DMS79 (cell line): ENCODE results near the gene MAPKAP1.
A peak's percentile ranks its signal among the peaks of the same experiment; 100 is the strongest.

Source experiments
- DNase-seq: peaks from one replicate; lab custom pipeline; 2025; lab: John Stamatoyannopoulos, UW

The MAPKAP1 gene

DNA sequence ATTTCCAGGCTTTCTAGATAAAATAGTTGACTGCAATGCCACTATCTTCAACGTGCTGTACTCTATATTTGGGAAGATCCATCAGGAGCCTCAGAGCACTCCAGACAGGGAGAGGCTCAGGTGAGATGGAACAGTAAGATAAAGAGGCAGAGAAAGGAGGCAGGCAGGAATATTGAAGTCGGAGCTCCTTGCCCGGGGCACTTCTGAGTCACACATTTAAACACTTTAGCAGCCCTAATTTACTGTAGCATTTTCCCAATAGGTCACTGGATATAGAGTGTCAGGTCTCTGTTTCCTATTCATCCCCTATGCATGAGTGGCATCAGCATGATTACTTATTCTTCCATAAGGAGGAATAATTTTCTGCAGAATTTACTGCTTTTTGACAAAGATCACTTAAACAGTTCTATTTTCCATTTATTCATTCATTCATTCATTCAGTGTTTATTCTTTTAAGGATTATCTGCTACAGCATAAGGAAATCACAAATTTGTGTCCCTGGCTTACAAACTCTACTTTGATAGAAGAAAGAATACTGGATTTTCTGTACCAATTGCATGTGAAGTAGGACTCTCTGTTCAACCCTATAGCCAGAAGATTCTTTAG, 170.7 kb downstream of the MAPKAP1 start:
- no peak for DNase-seq

DNA sequence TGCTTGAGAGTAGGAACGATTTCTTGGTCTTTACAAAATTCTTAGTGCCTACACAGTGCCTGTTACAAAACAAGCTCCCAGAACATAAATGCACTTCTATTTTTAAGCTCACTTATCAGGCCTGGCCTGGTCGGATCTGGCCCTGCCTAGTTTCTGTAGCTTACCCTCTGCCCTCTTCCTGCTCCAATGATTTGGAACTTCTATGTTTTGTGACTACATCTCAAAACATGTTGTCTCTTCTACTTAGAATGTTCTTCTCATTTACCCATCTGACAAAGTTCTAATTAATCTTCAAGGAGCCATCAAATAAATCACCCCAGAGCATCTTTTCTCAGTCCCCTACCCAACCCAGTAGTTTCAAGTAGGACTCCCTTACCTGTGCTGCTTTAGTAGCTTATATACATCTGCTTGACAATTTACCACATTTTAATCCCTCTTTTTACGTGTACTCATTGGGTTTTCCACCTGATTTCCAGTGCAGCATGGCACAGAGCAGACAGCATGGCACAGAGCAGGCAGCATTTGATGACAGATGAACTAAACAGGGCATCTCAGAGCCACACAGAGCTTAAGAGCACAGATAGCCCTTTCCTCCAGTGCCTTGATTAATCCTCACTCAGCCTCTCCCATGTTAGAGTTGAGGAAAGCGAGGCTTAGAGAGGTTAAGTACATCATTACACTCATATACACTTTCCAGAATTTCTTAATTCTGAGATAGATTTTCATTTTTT, 171.9 kb downstream of the MAPKAP1 start:
- DNase-seq = no peak

DNA sequence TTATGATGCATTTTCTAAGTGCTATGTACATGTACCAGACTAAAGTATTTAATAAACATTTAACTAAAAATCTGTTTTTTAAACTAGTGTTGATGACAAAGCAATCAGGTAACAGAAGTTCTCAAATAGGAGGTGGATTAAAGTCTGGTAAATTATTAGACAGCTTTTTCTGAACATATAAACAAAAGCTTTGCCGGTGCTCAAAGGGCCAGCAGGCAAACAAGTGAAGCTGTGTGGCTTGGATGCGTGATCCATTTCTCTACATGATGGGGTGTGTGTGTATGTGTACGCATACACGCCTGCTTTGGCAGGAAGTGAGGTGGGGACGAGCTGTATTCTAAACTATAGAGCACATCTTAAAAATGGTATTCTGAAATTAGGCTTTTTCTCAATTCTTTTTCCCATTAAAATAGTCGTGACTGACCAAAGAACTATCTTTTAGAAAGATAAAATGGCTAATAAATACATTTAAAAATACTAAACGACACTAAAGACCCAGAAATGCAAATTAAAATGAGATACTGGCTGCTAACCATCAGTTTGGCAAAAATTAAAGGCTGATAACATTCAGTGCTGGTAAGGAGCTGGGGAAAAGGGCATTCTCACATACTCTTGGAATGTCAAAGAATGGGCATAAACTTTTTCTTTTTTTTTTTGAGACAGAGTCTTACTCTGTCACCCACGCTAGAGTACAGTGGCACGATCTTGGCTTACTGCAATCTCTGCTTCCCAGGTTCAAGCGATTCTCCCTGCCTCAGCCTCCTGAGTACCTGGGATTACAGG, 174.0 kb downstream of the MAPKAP1 start:
- no peak for DNase-seq

DNA sequence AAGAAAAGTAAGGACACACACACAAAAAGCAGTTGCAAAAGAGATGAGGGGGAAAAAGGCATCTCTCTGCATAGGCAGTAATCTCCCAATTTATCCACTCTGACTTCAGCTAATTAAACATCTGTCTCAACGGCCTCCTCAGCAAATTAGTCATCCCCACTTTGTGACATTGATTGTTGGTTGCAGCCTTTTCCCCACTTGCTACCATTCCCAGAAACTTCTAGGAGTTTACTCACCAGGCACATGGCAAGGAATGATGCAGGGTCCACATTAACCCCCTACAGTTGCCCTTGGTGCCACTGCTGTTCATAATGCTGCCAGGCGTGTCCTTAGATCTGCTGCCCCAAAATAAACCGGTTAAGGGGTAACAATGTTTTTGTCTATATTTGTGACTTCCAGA, 174.6 kb downstream of the MAPKAP1 start:
- DNase-seq = no peak

GRCh38 chr9:125529589-125530515, 177.2 kb downstream of the MAPKAP1 start:
- no peak for DNase-seq

- DNase-seq = no peak
Observed at GRCh38 chr9:125529107-125529506, 177.9 kb downstream of the MAPKAP1 start.

- no peak for DNase-seq
Observed at GRCh38 chr9:125527471-125528002, 179.5 kb downstream of the MAPKAP1 start.

- DNase-seq = no peak
Observed at GRCh38 chr9:125525921-125526631, 180.9 kb downstream of the MAPKAP1 start.

DNA sequence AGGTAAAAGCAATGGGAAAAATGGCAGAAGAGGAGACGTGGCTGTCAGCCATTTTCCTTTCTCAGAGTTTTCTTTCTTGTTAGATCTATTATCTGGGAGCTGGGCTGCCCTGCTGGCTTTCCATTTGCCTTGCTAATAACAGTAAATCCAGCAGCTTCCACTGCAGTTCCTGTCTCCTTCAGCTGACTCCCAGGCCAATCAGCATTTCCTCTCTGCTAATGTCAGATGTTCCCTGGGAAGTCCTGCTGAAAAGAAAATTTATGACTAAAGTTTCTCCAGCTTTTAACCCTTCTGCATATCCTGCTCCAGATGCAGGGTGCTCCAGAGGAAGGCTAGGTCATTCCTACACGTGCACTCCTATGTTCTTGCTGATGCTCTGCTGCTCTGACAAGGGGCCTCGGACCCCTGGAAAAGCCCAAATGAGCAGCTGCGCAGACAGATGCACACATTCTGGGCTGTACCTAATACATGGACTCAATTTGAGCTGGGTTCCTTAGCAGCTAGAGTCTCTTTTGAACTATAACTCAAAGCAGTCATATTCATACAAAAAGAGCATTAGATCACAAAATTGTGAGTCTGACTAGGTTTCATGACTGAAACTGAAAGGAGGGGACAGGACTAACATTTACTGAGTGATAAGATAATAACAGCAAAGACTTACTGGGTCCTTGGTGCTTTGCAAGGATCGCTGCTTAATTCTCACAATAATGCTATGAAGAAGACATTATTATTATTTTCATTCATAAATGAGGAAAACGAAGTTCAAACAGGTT, 182.2 kb downstream of the MAPKAP1 start:
- no peak for DNase-seq

- no peak for DNase-seq
Observed at GRCh38 chr9:125523681-125524080, 183.3 kb downstream of the MAPKAP1 start.

GRCh38 chr9:125522328-125522725, 184.7 kb downstream of the MAPKAP1 start:
- DNase-seq = peak; percentile 72

DNA sequence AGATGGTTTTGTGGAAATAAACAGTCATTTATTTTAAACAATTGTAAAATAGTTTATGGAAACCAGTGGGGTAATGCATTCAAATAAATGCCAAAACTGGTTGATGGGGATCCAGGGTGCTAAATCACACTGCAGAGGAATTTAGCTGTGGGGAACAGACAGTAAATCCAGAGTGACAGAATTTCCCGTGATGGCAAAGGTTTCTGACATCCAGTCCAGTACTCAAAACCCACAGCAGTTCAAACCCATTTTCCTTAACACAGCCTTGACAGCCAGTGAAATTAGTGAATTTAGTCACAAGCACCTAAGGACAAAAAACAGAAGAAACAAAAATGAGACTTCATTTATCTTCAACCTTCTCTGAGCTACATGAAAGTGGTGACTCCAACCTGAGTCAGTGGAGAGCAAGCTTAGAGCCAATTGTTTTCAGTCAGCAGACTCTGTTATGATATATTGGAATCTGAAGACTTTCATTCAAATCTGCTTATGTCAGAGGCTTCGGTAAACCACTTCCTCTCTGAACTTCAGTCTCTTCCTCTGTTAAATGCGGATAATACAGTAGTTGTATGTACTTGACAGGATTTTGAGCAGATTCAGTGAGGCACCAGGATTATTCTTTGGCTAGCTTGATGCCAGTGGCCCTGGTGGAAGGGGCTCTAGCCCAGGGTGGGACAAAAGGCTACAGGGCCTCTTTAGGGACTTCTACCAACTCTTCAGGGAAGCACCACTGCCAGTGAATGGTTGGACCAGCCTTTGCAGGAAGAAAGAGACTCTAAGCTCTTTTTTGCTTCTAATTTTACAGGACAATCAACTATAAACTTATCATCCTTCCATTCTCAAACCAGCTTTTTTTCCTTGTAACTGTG, 185.3 kb downstream of the MAPKAP1 start:
- DNase-seq = no peak

DNA sequence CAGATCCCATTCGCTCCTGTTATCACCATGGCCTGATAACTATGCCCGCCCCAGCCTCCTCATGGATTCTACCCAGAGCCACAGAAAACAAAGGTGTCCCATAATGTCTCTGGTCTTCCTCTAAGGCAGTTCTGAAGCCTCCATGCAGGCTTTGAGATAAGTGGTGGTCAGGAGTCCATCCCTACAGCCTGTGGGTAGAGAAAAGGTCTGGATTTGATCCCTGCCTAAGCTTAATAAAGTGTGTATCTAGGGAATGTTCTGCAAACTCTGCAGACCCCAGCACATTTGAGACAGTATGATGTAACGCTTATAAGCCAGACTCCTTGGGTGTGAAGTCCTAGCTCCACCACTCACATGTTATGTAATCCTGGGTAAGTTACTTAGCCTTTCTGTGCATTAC, 187.3 kb downstream of the MAPKAP1 start:
- no peak for DNase-seq

GRCh38 chr9:125517577-125517976, 189.4 kb downstream of the MAPKAP1 start:
- DNase-seq = no peak

DNA sequence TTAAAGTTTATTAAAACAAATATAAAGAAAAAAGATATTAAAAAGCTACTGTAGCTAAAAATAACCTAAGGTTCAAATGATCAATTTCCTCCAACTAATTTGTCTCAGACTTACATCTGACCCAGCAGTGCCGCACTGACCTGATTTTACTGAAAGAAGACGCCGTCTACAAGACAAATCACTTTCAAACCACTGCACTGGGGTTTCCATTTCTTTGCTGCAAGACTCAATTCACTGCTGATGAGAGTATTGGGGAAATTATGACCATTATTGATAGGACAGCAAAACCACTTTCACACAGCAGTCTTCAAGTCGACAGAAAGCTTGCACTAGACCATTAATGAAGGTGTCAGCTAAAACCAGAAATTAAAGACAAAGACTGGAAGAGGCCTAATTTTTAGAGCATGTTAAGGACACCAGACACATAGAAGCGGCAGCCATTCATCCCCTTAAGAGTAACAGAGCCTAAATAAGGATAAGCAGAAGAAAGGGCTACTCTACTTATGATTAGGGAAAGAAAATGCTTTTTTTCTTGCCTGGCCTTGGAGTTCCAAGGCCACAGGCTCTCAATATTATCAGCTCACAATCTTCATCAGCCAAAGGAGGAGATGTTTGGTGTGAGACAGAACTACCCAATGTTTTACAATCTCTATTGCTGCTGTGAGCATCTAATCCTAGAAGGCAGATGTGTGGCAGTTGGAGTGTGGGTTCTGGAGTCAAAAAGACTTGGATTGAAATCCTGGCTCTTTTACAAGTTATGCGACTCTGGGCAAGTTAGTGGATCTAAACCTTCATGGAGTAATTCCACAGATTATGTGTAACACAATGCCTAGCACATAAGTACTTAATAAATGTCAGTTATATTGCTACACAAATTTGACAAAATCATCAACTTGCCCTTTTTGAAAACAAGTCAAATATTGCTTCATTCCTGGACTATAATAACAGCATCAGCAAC, 190.7 kb downstream of the MAPKAP1 start:
- DNase-seq = no peak

DNA sequence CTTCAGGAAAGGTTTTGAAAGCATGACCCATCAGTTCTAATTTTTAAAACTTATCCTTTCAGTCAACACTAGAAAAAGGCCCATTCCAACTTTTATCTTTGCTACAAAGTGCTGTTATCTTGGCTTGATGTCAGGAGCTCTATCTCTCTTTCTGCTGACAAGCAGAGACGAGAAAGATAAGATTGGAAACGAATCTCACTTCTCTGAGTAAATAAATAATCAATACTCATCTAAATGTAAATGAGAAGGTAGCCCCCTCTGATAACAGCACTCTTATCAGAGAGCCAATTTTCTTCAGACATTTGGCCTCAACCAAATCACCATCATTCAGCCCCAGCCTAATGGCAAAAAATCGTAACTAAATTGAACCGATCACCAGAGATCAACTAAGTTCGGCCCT, 191.7 kb downstream of the MAPKAP1 start:
- no peak for DNase-seq

DNA sequence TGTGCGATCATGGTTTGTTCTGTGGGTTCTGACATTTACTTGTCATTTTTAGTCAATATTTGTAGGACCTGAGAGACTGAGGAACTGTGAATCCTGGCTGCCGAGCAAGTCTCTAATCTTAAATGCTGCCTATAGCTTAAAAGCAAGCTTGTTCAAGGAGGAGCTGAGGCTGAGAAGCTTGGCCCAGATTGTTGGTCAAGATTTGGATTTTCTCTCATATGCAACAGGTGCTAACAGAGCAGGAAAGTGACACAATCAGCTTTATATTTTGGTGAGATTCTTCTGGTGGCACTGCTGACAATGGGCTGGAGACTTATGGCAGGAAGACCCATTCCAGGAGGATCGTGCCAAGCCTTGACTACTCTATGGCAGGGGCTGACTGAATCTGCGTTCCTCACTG, 192.5 kb downstream of the MAPKAP1 start:
- DNase-seq = no peak
